RPMI7951 (cell line): ENCODE results near the gene LYRM9. TPM values are rescaled to one million over a fixed set of nuclear protein-coding genes. Genes with fewer than 3 reads are reported as not detected.
"Not testable (repeated sequence)": the region's sequence is repeated elsewhere in the genome, so short reads cannot be mapped to it uniquely, and the experiment has no call there.

ENCODE experiments used
- DNase-seq: peaks from one replicate; pipeline ENCODE4 v3.0.0-alpha.2; 2012; ENCODE audit warnings: low read depth
- total RNA-seq: library from RNA; depleted of rRNA; stranded (reverse); fragments of >200 nt; shearing (Covaris generic); gene quantifications from 2 replicates; pipeline ENCODE4 v1.2.3, GENCODE V29; 2014

LYRM9 gene
- total RNA-seq, 1 experiment from 2014 or later: 0.48 TPM

DNA sequence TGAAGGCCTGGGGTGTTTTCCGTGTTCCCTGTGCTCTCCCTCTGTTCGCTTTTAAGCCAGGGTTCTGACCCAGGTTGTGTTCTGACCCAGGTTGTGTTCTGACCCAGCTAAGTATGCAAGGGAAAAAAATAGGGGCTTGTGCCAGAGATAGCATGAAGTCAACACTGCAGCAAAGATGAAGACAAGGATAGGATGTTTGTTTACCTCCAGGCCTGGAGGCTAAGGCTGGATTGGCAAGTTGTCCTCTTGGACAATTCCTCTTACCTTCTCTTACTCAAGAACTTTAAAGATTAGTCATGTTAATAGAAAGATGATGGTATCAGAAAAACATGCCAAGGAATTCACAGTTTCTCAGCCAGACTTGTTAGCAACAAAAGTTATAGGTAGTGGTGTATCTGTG is 19.4 kb downstream of the LYRM9 start:
- no peak for DNase-seq

DNA sequence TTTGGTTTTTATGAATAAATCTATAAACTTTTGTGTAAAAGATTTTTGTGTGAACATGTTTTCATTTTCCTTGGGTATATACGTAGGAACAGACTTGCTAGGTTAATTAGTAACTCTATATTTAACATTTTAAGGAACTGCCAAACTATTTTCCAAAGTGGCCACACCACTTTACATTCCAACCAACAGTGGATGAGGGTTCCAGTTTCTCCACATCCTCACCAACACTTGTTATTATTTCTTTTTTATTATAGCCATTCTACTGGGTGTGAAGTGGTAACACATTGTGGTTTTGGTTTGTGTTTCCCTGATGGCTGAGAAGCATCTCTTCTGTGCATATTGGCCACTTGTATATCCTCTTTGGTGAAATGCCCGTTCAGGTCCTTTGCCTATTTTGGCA is 20.0 kb downstream of the LYRM9 start:
- no peak for DNase-seq

GRCh38 chr17:27872776-27873175 is 20.4 kb downstream of the LYRM9 start:
- DNase-seq: no peak

DNA sequence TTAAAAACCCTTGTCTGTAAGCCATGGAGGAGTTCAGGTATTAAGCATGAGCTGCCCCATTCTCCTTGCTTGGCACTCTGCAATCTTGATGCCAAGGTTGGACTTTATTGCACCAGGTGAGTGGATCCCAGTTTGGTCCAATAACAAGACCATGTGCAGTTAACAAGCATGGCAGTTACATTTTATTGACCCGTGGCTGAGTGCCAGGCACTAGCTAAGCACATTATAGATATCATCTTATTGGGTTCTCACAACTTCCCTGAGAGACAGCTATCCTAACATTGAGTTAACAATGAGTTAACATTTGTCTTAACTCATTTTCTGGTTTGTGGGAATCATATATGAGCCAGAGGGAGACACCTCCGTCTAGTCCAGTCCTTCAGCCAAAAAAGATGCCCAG is 21.8 kb downstream of the LYRM9 start:
- no peak for DNase-seq

GRCh38 chr17:27870345-27870744 is 22.8 kb downstream of the LYRM9 start:
- no peak for DNase-seq

- no peak for DNase-seq
These were observed 24.6 kb downstream of the LYRM9 start for GRCh38 chr17:27868565-27868964.

DNA sequence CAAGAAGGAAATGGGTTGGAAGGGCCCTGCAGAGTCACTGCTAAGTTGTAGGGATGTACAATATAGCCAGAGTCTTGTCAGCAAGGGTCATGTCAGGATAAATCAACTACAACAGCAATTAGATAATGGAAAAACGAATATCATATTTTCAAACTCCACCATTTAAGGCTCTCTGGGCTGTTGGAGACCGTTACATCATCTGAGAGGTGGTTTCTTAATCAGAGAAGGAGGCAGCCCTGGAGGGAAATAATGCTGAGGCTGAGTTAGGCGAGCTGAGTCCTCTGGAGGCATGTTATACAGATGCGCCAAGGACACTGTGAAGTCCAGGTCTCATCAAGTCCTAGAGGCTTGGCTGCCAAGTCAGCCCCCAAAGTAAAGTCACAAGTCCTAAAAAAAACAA is 30.3 kb downstream of the LYRM9 start:
- DNase-seq: no peak

DNA sequence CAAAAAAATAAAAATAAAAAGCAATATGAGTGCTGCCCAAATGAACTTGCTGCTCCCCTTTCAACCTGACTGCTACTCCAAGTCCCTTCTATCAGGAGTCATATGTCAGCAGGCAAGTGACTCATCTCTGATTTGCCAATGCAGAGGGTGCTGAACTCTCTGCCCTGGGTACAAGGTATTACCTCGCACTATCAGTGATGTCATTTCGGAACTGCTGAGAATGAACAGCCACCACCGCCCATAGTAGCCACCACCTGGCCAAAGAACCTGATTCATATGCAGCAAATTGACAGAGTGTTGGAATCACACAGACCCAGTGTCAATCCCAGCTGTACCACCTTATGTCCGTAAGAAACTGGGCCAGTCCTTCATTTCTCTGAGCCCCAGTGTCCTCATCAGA is 31.2 kb downstream of the LYRM9 start:
- DNase-seq: no peak

- peak; percentile 15 for DNase-seq
These were observed 32.0 kb downstream of the LYRM9 start for GRCh38 chr17:27860971-27861664.

DNA sequence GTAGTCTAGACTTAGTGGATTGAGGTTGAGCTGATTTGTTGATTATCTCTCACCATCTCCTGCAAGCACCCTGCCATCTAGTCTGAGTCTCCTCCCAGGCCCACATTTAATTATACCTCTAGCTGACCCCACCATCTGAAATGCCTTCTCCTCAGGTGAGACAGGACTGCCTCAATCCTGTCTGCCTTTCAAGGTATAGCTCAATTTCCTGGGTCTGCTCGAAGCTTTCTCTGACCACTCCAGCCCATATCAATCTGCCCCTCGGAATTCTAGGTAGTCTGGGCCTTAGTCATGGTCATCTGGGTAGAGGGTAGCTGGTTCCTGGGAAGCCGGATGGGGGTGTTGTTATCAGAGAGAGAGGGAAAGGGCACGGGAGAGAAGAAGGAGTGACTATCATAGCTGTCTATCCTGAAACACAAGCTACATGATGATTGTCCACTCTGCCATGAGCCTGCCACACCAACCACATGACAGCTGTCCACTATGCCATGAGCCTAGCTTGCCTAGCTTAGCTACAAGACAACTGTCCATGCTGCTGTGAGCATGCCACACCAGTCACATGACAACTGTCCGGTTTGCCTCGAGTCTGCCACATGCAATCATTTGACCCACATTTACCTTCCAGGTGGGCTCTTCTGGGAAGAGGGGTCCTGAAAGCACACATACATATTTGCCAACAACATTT is 34.4 kb downstream of the LYRM9 start:
- no peak for DNase-seq

DNA sequence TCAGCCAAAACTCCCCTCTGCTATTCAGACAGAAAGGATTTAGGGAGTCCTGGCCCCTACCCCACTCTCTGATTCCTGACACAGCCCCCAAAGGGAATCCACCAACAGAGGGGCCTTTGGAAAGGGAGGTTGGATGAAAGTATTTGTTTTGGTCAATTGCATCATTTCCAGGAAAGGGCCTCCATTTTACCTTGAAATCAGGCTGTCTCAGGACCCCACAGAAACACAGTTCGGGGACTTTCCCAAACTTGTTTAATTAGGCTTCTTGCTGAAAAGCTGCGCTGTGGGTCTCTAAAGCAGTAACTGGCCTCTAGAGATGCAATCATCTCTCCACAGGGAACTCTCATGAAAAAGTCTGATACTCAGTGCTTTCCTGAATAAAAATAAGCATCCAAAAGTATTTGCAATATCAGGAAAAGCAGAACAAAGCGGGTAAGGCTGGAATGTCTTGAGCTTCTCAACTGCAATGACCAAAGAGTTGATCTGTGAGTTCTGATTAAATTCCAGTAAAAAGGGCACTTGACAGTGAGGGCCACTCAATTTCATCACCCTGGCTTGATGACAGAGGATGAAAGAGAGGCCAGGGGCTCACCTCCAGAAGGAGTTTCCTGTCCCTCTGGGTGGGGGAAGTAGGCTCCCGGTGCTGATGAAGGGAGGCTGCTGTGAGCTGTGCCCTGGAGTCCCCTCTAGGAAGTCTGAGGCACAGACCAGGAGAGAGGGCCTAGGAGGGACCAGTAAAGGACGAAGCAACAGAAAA is 36.3 kb downstream of the LYRM9 start:
- DNase-seq: no peak

- no peak for DNase-seq
These were observed 37.7 kb downstream of the LYRM9 start for GRCh38 chr17:27855454-27855853.

GRCh38 chr17:27854163-27854562 is 39.0 kb downstream of the LYRM9 start:
- no peak for DNase-seq

DNA sequence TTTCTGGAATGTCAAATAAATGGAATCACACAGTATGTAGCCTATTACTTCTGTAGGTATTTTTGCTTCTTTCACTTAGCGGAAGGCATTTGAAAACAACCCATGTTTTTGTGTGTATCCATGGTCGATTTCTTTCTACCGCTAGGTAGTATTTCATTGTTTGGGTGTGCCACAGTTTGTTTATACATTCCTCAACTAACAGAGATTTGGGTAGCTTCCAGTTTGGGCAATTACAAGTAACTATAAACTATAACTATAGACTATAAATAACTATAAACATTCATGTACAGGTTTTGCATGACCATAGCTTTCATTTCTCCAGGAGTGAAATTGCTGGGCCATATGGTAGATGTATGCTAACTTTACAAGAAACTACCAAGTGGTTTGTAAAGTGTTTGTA is 40.1 kb downstream of the LYRM9 start:
- no peak for DNase-seq

DNA sequence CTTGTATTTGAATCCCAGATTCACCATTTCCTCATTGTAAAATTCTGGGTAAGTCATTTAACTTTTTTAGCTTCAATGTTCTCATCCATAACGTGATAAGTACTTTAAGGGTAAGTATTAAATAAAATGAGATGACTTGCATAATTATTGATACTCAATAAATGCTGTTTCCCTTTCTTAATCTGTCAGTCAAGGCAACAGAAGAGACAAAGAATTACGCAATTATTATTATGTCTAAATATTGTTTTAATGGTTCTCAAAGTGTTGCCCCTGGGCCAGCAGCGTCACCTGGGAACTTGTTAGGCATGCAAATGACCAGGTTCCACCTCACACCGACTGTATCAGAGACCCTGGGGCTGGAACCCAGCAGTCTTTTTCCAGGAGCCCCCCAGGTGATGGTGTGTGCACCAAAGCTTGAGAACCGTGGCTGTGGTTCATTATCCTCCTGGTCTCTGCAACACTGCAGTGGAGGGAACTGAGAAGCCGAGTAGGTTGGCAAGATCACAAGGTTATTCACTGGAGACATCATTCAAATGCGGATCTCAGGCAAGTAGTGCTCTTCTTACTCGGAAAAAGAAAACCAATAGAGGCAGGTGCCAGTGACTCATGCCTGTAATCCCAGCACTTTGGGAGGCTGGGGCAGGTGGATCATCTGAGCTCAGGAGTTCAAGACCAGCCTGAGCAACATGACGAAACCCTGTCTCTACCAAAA is 43.5 kb downstream of the LYRM9 start:
- no peak for DNase-seq

GRCh38 chr17:27848931-27849330 is 44.2 kb downstream of the LYRM9 start:
- DNase-seq: no peak

DNA sequence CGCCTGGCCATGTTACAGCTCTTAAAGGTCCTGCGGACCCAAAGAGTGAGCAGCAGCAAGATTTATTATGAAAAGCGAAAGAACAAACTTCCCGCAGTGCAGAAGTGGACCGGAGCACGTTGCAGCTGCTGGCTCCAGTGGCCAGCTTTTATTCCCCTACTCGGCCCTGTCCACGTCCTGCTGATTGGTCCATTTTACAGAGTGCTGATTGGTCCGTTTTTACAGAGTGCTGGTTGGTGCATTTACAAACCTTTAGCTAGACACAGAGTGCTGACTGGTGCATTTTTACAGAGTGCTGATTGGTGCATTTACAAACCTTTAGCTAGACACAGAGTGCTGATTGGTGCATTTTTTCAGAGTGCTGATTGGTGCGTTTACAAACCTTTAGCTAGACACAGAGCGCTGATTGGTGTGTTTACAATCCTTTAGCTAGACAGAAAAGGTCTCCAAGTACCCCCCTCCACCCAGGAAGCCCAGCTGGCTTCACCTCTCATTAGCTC is 46.3 kb downstream of the LYRM9 start:
- not testable (repeated sequence) for DNase-seq

GRCh38 chr17:27846042-27846655 is 47.0 kb downstream of the LYRM9 start:
- DNase-seq: no peak

DNA sequence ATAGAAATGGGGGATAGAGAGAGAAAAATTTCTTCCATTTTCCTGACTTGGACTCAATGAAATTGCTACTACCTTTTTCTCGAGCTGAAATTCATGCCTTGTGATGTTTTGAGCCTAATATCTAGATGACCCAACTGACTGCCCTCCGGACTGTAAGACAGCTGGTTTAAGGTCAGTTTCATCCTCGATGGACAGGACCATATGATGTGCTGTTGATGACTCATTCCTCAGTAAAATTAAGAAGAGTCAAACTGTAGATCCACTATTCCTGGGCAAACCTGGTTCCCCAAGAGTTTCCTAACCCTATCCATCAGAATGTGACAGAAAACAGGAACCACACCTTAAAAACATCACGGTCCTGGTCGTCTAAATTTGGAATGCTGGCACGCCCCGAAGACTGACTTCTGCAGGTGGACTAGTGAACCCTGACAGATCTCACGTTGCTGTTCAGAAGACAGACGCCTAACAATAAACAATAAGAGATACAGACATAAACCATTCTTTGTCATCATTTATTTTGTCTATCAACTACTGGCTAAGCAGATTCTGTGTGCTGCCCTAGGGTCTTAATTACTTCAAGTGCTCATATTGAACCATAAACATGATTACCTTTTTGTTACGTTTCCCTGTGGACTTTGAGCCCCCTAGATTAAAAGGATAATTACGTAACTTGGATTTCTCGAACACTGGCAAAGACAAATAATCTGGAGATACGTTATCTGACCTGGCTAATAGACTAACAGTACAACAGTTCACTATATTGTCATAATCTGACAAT is 47.7 kb downstream of the LYRM9 start:
- DNase-seq: no peak

DNA sequence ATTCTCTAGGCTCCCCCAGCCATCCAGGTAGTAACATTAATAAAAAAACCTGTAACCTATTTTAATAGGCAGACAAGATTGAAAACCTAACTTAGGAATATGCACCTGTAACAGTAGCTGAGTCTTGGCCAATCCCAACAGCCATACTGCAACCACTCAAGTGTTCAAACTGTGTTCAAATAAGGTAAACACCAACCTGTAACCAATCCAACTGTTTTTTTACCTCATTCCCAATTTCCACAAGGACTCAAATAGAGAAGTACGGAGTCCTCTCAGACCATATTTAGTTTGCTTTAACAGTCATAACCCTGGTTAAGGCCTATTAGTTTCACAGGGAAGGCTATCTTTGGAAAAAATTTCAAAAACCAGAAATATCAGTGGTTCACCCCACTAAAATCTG is 52.5 kb downstream of the LYRM9 start:
- no peak for DNase-seq

- not testable (repeated sequence) for DNase-seq
These were observed 52.8 kb downstream of the LYRM9 start for GRCh38 chr17:27840406-27840678.
